IMR-90 (cell line): ENCODE data around the gene PSMB5.

Experiments
- CEBPB ChIP-seq: IDR thresholded peaks from 2 replicates; pipeline ENCODE4 v1.6.1; 2012; ENCODE audit warnings: low read depth, low read length, improper control_type of control experiment
- CHD1 ChIP-seq: IDR thresholded peaks from 2 replicates; pipeline ENCODE4 v1.6.1; 2012; ENCODE audit warnings: low read depth, low read length, improper control_type of control experiment
- CTCF ChIP-seq: conservative IDR thresholded peaks from 2 replicates; pipeline ENCODE4 v1.5.1; 2012; ENCODE audit warnings: mild to moderate bottlenecking, low read depth, low read length, improper control_type of control experiment
- ELK1 ChIP-seq: fragments of 150-350 bp; IDR thresholded peaks from 2 replicates; pipeline ENCODE4 v1.6.1; 2016; ENCODE audit warnings: low read depth, mild to moderate bottlenecking, low read length, moderate library complexity, borderline replicate concordance
- FOS ChIP-seq: fragments of 150-350 bp; IDR thresholded peaks from 2 replicates; pipeline ENCODE4 v1.6.1; 2016; ENCODE audit warnings: low read depth, low read length
- MAFK ChIP-seq: IDR thresholded peaks from 2 replicates; pipeline ENCODE4 v1.6.1; 2012; ENCODE audit warnings: low read depth, low read length, improper control_type of control experiment
- POLR2A ChIP-seq: IDR thresholded peaks from 2 replicates; pipeline ENCODE4 v1.6.1; 2012; ENCODE audit warnings: mild to moderate bottlenecking, low read depth, low read length
- RCOR1 ChIP-seq: IDR thresholded peaks from 2 replicates; pipeline ENCODE4 v1.6.1; 2012; ENCODE audit warnings: mild to moderate bottlenecking, low read length, improper control_type of control experiment; ENCODE audit not compliant: insufficient replicate concordance
- RFX5 ChIP-seq: IDR thresholded peaks from 2 replicates; pipeline ENCODE4 v1.8.0; 2012; ENCODE audit warnings: low read depth, mild to moderate bottlenecking, low read length, moderate library complexity
- SMC3 ChIP-seq: fragments of 150-350 bp; IDR thresholded peaks from 2 replicates; pipeline ENCODE4 v1.6.1; 2016; ENCODE audit warnings: low read depth, mild to moderate bottlenecking, antibody characterized with exemption, low read length, moderate library complexity
- USF2 ChIP-seq: fragments of 150-350 bp; IDR thresholded peaks from 2 replicates; pipeline ENCODE4 v1.6.1; 2017; ENCODE audit warnings: mild to moderate bottlenecking, antibody characterized with exemption, low read length, low read depth

GRCh38 chr14:23058654-23059504, 24.2 kb upstream of the PSMB5 start:
- no peak for TF ChIP-seq CTCF
- no peak for TF ChIP-seq USF2
- TF ChIP-seq CEBPB, result no peak
- TF ChIP-seq SMC3, result no peak
- TF ChIP-seq CHD1, result no peak
- TF ChIP-seq ELK1, result no peak
- no peak for TF ChIP-seq POLR2A
- TF ChIP-seq RCOR1, result no peak
- no peak for TF ChIP-seq RFX5
- TF ChIP-seq FOS, result no peak
- no peak for TF ChIP-seq MAFK
